Mesenchymal stem cell (in vitro differentiated cells and primary cell): ENCODE data around the gene STK4.

Source experiments
- DNase-seq: peaks from one replicate; pipeline ENCODE4 v3.0.0-alpha.2; 2013
- H2AFZ ChIP-seq: one replicate; pipeline ENCODE4 v1.6.1; 2013; ENCODE audit warnings: low read depth, mild to moderate bottlenecking, control low read depth, inconsistent platforms, low read length, moderate library complexity
- H2AK5ac ChIP-seq: 2 replicates; pipeline ENCODE4 v1.6.1; 2013; ENCODE audit warnings: low read length, moderate library complexity, mild to moderate bottlenecking, inconsistent platforms; ENCODE audit not compliant: severe bottlenecking
- H2BK120ac ChIP-seq: one replicate; pipeline ENCODE4 v1.6.1; 2013; ENCODE audit warnings: low read depth, mild to moderate bottlenecking, inconsistent platforms, low read length, moderate library complexity
- H2BK12ac ChIP-seq, 2 experiments: one replicate each; pipeline ENCODE4 v1.6.1; 2013; ENCODE audit warnings: inconsistent platforms in 2 of 2, low read length in 2 of 2, mild to moderate bottlenecking in 2 of 2, moderate library complexity in 2 of 2, control low read depth in 1 of 2
- H2BK15ac ChIP-seq: one replicate; pipeline ENCODE4 v1.6.1; 2013; ENCODE audit warnings: mild to moderate bottlenecking, low read depth, inconsistent platforms; ENCODE audit not compliant: poor library complexity, severe bottlenecking
- H2BK5ac ChIP-seq: 2 replicates; pipeline ENCODE4 v1.6.1; 2013; ENCODE audit warnings: low read depth, mild to moderate bottlenecking, low read length, control low read depth, inconsistent platforms; ENCODE audit not compliant: poor library complexity, severe bottlenecking
- H3K14ac ChIP-seq, 2 experiments: one replicate each; pipeline ENCODE4 v1.6.1; 2013; ENCODE audit warnings: inconsistent platforms in 2 of 2, low read length in 2 of 2, control low read depth in 1 of 2, mild to moderate bottlenecking in 1 of 2, moderate library complexity in 1 of 2
- H3K18ac ChIP-seq, 2 experiments: one replicate each; pipeline ENCODE4 v1.6.1; 2013; ENCODE audit warnings: inconsistent platforms in 2 of 2, low read length in 2 of 2, control low read depth in 1 of 2, low read depth in 1 of 2, mild to moderate bottlenecking in 1 of 2
- H3K23ac ChIP-seq, 2 experiments: one replicate each; pipeline ENCODE4 v1.6.1; 2013; ENCODE audit warnings: inconsistent platforms in 2 of 2, low read length in 2 of 2, mild to moderate bottlenecking in 2 of 2, moderate library complexity in 2 of 2, control low read depth in 1 of 2
- H3K27ac ChIP-seq: 2 replicates; pipeline ENCODE4 v1.5.1; 2013; ENCODE audit warnings: mild to moderate bottlenecking, moderate library complexity, low read length, control low read depth, inconsistent platforms; ENCODE audit not compliant: poor library complexity, severe bottlenecking
- H3K27me3 ChIP-seq, 2 experiments: 2 replicates each; pipeline versions ENCODE4 v1.6.1 to v1.7.0; 2013; ENCODE audit warnings: low read length in 2 of 2, mild to moderate bottlenecking in 2 of 2, moderate library complexity in 2 of 2, control low read depth in 1 of 2, inconsistent platforms in 1 of 2; ENCODE audit not compliant: control insufficient read depth in 1 of 2, insufficient read depth in 1 of 2
- H3K36me3 ChIP-seq, 2 experiments: 2 replicates each; pipeline versions ENCODE4 v1.6.1 to v1.7.0; 2013; ENCODE audit warnings: low read length in 2 of 2, control low read depth in 1 of 2, inconsistent platforms in 1 of 2, low read depth in 1 of 2, mild to moderate bottlenecking in 1 of 2; ENCODE audit not compliant: insufficient read depth in 2 of 2, control insufficient read depth in 1 of 2
- H3K4ac ChIP-seq, 2 experiments: one replicate each; pipeline ENCODE4 v1.6.1; 2013; ENCODE audit warnings: inconsistent platforms in 2 of 2, low read length in 2 of 2, mild to moderate bottlenecking in 2 of 2, moderate library complexity in 2 of 2, control low read depth in 1 of 2, low read depth in 1 of 2
- H3K4me1 ChIP-seq: 2 replicates; pipeline ENCODE4 v1.6.1; 2013; ENCODE audit warnings: low read depth, low read length, control low read depth; ENCODE audit not compliant: control insufficient read depth, insufficient read depth
- H3K4me2 ChIP-seq: 2 replicates; pipeline ENCODE4 v1.6.1; 2013; ENCODE audit warnings: low read length, mild to moderate bottlenecking, inconsistent platforms; ENCODE audit not compliant: poor library complexity, severe bottlenecking
- H3K4me3 ChIP-seq, 2 experiments: 2 replicates each; pipeline versions ENCODE4 v1.5.1 to v1.7.0; 2013; ENCODE audit warnings: low read length in 2 of 2, mild to moderate bottlenecking in 2 of 2, control low read depth in 1 of 2, low read depth in 1 of 2; ENCODE audit not compliant: insufficient read depth in 1 of 2
- H3K79me1 ChIP-seq: replicated peaks from 2 replicates; pipeline ENCODE4 v1.6.1; 2013; ENCODE audit warnings: mild to moderate bottlenecking, control low read depth, low read length, inconsistent platforms; ENCODE audit not compliant: poor library complexity, severe bottlenecking
- H3K9ac ChIP-seq: 2 replicates; pipeline ENCODE4 v1.7.0; 2013; ENCODE audit warnings: mild to moderate bottlenecking, low read length, moderate library complexity
- H3K9me3 ChIP-seq: 2 replicates; pipeline ENCODE4 v1.7.0; 2013; ENCODE audit warnings: mild to moderate bottlenecking, low read length; ENCODE audit not compliant: control insufficient read depth
- H4K8ac ChIP-seq: one replicate; pipeline ENCODE4 v1.6.1; 2013; ENCODE audit warnings: inconsistent platforms, mild to moderate bottlenecking, low read length, moderate library complexity
- H4K91ac ChIP-seq: one replicate; pipeline ENCODE4 v1.6.1; 2013; ENCODE audit warnings: mild to moderate bottlenecking, low read length, inconsistent platforms
- whole genome bisulfite sequencing: methylation state at CpG from one replicate; pipeline ENCODE4 v1.1.7; 2013; ENCODE audit warnings: mixed read lengths; 5-methylcytosine and 5-hydroxymethylcytosine counted together

The STK4 gene

DNA sequence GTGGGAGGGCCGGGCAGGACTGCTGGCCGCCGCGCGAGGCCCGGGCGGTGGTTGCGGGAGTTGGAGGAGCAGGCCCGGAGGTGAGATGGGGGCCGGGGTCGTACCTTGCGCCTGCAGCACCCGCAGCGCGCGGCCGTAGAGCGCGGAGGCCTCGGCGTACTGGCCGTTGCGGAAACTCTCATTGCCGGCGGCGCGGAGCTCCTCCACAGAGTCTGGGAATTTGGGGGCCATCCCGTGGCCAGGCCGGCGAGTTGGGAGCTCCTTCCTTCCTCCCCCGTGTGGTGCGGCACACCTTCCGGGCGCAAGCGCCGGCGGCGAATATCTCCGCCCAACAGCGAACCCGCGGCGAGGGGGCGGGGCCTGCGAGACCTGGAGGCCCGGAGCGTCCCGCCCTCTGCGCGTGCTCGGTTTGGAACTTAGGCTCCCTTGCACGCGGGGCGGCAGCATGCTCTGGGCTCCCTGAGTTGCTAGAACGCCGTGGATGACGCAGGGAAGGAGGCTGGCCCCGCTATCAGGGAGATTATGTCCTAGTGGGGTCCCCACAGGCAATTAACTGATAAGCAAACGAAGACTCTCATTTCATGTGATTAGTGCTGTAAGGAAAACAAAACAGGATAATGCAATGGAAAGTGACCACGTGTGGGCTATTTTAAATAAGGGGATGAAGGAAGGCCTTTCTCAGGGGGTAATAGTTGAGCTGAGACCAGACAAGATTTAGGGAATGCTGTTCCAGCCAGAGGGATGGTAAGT lies 6.0 kb upstream of the STK4 start, which contains the start of gene TOMM34:
TSS of gene TOMM34 (minus strand) at position 295 of the 750 bp plus-strand sequence. CDS start at position 231, 64 bp downstream.
- WGBS: under 1% methylated on average over 46 of the region's 60 CpGs
- H2BK5ac ChIP-seq: peak within 1 kb of the TSS; percentile 15

DNA sequence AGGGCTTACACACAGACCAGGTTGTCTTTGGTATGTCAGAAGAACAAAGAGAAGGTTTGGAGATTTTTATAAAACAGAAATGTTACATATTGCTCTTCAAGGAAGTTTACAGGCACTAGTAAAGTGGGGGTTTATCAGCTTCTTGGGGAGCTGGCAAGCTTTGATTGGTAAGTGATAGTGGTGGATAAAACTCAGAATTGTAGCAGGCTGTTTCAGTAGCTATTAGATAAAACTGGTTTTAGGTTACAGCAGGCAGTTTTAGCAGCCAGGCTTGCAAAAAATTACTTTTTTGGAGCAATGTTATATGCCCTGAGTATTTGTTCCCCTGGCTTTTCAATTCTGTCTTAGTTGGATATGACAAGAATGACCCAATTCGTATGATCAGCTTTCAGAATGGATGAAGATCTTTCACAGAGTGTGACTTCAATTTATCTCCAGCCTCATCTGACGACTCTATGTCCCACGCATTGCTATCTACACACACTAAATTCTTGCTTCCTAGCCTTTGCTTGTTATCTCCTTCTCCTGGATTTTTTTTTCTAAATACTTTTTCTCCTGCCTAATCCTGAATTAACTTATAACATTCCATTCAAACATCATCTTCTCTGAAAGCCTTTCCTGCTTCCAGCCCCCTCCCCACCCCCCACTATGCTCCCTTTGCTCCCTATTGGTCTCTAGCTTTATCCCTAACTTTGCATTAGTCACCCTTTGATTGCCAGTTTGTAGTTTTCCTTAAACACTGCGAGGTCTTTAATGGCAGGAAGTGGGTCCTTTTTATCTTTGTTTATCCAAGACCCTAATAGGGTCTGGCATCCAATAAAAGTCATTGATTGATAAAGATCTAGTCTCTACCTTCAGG lies 5.1 kb upstream of the STK4 start:
- no peaks in the 10 kb centered on the region for H3K9me3 ChIP-seq
- H3K36me3 ChIP-seq: peaks cover 2 to 10% of the 10 kb centered on the region in 2 experiments
- 32% methylated on average over 4 of the region's 4 CpGs for WGBS
- H2BK15ac ChIP-seq: no peak overlapping the region
- no peak overlapping the region for H2AFZ ChIP-seq
- H2BK12ac ChIP-seq: no peak overlapping the region
- H2BK120ac ChIP-seq: no peak overlapping the region
- no peak overlapping the region for H3K4me3 ChIP-seq
- H3K9ac ChIP-seq: peak overlapping the region; percentile 80
- H3K4me2 ChIP-seq: no peak overlapping the region
- H3K18ac ChIP-seq: no peak overlapping the region
- H3K79me1 ChIP-seq: peaks cover 14% of the 10 kb centered on the region
- no peak overlapping the region for H3K4ac ChIP-seq
- no peak overlapping the region for H3K23ac ChIP-seq
- no peak overlapping the region for H2AK5ac ChIP-seq
- no peak overlapping the region for H4K91ac ChIP-seq
- H3K27ac ChIP-seq: no peak overlapping the region
- H4K8ac ChIP-seq: no peak overlapping the region
- no peak overlapping the region for H3K14ac ChIP-seq
- no peaks in the 10 kb centered on the region for H3K27me3 ChIP-seq
- H3K4me1 ChIP-seq: peaks cover 4% of the 10 kb centered on the region
- DNase-seq: peak; percentile 25
- no peak overlapping the region for H2BK5ac ChIP-seq

More for the DNA sequence above, 6.0 kb upstream of the STK4 start, which contains the start of gene TOMM34:
- Histone ChIP-seq H2BK12ac (no peak within 1 kb of the TSS), H3K9ac (peak within 1 kb of the TSS; percentile 80), H3K9me3 (no peaks in the 10 kb centered on the region), H2AK5ac (no peak within 1 kb of the TSS), H4K8ac (peak within 1 kb of the TSS; percentile 55), H3K79me1 (peaks cover 17% of the 10 kb centered on the region), H3K4me1 (peaks cover 4% of the 10 kb centered on the region), H3K36me3 (peaks cover 10 to 20% of the 10 kb centered on the region in 2 experiments), H3K4me3 (peak within 1 kb of the TSS; percentile 81 to 86), H2AFZ (peak within 1 kb of the TSS; percentile 91), H3K14ac (no peak within 1 kb of the TSS), H3K23ac (peak within 1 kb of the TSS in 1 of 2 experiments; percentile 47), H3K27ac (peak within 1 kb of the TSS; percentile 48), H3K4ac (peak within 1 kb of the TSS; percentile 64 to 75), H3K18ac (peak within 1 kb of the TSS; percentile 81 to 89), H4K91ac (peak within 1 kb of the TSS; percentile 74), H2BK15ac (peak within 1 kb of the TSS; percentile 60), H3K27me3 (no peaks in the 10 kb centered on the region), H2BK120ac (no peak within 1 kb of the TSS), H3K4me2 (peak within 1 kb of the TSS; percentile 87)
- peak; percentile 91 for DNase-seq

DNA sequence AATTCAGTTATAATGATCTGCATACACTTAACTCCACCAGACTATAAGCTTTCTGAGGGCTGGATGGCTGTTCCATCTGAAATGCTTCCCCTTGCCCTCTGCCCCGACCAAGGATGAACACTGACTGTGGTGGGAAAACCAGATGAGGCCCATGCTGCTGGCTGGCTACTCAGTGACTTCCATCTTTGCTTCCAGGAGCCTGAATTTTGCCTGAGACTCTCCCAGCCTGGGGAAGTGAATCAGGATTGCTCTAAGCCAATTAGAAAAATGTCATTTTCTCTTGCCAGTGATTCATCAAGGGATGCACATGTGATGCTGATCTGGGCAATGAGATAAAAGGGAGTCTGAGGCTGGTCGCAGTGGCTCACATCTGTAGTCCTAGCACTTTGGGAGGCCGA lies 4.4 kb upstream of the STK4 start:
- Histone ChIP-seq H4K91ac (no peak overlapping the region), H3K23ac (no peak overlapping the region), H2AK5ac (no peak overlapping the region), H2AFZ (no peak overlapping the region), H3K4me3 (no peak overlapping the region), H3K79me1 (peaks cover 13% of the 10 kb centered on the region), H2BK5ac (no peak overlapping the region), H3K36me3 (peaks cover 0 to 6% of the 10 kb centered on the region in 2 experiments), H3K4me1 (peaks cover 4% of the 10 kb centered on the region), H4K8ac (peak overlapping the region; percentile 71), H3K18ac (no peak overlapping the region), H2BK120ac (no peak overlapping the region), H3K4ac (no peak overlapping the region), H3K9ac (peak overlapping the region; percentile 44), H2BK12ac (no peak overlapping the region), H3K4me2 (no peak overlapping the region), H3K14ac (no peak overlapping the region), H3K27ac (no peak overlapping the region), H3K9me3 (no peaks in the 10 kb centered on the region), H3K27me3 (no peaks in the 10 kb centered on the region), H2BK15ac (peak overlapping the region; percentile 3)
- 62% methylated on average over 2 of the region's 3 CpGs for WGBS
- DNase-seq: peak; percentile 49

DNA sequence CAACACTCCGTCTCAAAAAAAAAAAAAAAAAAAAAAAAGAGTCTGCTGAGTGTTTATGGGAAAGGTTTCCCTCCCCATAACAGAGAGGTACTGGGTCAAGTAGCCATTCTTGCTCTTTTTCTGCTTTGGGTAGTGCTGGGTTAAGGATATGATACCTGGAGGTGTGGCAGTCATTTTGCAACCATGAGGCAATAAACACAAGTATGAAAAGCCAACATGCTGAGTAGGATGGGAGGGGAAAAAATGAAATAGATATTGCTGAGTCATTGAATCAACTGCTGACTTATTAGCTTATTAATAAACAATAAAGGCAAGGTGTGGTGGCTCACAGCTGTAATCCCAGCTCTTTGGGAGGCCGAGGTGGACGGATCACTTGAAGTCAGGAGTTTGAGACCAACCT lies 3.8 kb upstream of the STK4 start:
- H2BK120ac ChIP-seq: no peak overlapping the region
- WGBS: 100% methylated on average over 3 of the region's 3 CpGs
- H3K4me2 ChIP-seq: no peak overlapping the region
- H3K27ac ChIP-seq: no peak overlapping the region
- no peak overlapping the region for H3K23ac ChIP-seq
- H3K36me3 ChIP-seq: peaks cover 0 to 6% of the 10 kb centered on the region in 2 experiments
- no peaks in the 10 kb centered on the region for H3K9me3 ChIP-seq
- peaks cover 6% of the 10 kb centered on the region for H3K4me1 ChIP-seq
- no peaks in the 10 kb centered on the region for H3K27me3 ChIP-seq
- H2BK12ac ChIP-seq: no peak overlapping the region
- H3K4ac ChIP-seq: no peak overlapping the region
- no peak overlapping the region for H2AK5ac ChIP-seq
- no peak overlapping the region for H4K91ac ChIP-seq
- H4K8ac ChIP-seq: no peak overlapping the region
- peaks cover 13% of the 10 kb centered on the region for H3K79me1 ChIP-seq
- H2BK15ac ChIP-seq: no peak overlapping the region
- H3K9ac ChIP-seq: no peak overlapping the region
- no peak overlapping the region for H3K18ac ChIP-seq
- no peak overlapping the region for H3K14ac ChIP-seq
- H2BK5ac ChIP-seq: no peak overlapping the region
- no peak for DNase-seq
- H3K4me3 ChIP-seq: no peak overlapping the region
- no peak overlapping the region for H2AFZ ChIP-seq
